SK-N-SH (cell line): ENCODE measurements around the gene MTR. TPM values are rescaled to one million over a fixed set of nuclear protein-coding genes. Genes with fewer than 3 reads are reported as not detected.

Source experiments
- CTCF ChIA-PET: fragments of 300-600, 350-600 bp; formaldehyde crosslinking; extraction: SDS; loops from one replicate; lab custom pipeline; 2021; lab: Yijun Ruan, JAX
- POLR2A ChIA-PET: fragments of 350-600 bp; sonication (Branson Sonifier 250); formaldehyde crosslinking; extraction: SDS; loops from one replicate; lab custom pipeline; 2020; ENCODE audit warnings: antibody characterized with exemption, inconsistent platforms; lab: Yijun Ruan, JAX
- DNase-seq: peaks from one replicate; pipeline ENCODE4 v3.0.0; 2012
- H2AFZ ChIP-seq: fragments of 200-600 bp; sonication (generic); 2 replicates; pipeline ENCODE4 v1.8.1; 2016; ENCODE audit warnings: antibody characterized with exemption, mild to moderate bottlenecking, low read depth
- H3F3A ChIP-seq: fragments of 200-600 bp; sonication (generic); replicated peaks from 2 replicates; pipeline ENCODE3; 2016; ENCODE audit warnings: antibody characterized with exemption, mild to moderate bottlenecking; ENCODE audit not compliant: insufficient read depth
- H3K27ac ChIP-seq, 2 experiments: fragments of 200-500 bp in 1 of 2; fragments of 200-600 bp in 1 of 2; sonication (Bioruptor generic) in 1 of 2; sonication (generic), shearing (Covaris generic) in 1 of 2; 2 replicates each; pipeline versions ENCODE4 v1.5.1 to v1.6.1; 2014 to 2016; ENCODE audit warnings: low read depth in 2 of 2, inconsistent platforms in 1 of 2, low read length in 1 of 2, mild to moderate bottlenecking in 1 of 2, mixed read lengths in 1 of 2
- H3K27me3 ChIP-seq: fragments of 200-600 bp; sonication (generic), shearing (Covaris generic); 2 replicates; pipeline ENCODE4 v1.6.1; 2016; ENCODE audit warnings: mixed run types; ENCODE audit not compliant: insufficient read depth
- H3K36me3 ChIP-seq, 2 experiments: fragments of 200-500 bp in 1 of 2; fragments of 200-600 bp in 1 of 2; sonication (Bioruptor generic) in 1 of 2; sonication (generic) in 1 of 2; replicated peaks in 1 of 2; 2 replicates each; pipeline versions ENCODE3 to v1.5.1; 2014 to 2016; ENCODE audit warnings: low read length in 1 of 2, mild to moderate bottlenecking in 1 of 2; ENCODE audit not compliant: insufficient read depth in 2 of 2, control insufficient read depth in 1 of 2
- H3K4me1 ChIP-seq, 2 experiments: fragments of 200-500 bp in 1 of 2; fragments of 200-600 bp in 1 of 2; sonication (Bioruptor generic) in 1 of 2; sonication (generic), shearing (Covaris generic) in 1 of 2; 2 replicates each; pipeline versions ENCODE4 v1.5.1 to v1.6.1; 2014 to 2016; ENCODE audit warnings: low read depth in 1 of 2, low read length in 1 of 2, mixed run types in 1 of 2; ENCODE audit not compliant: insufficient read depth in 2 of 2, control insufficient read depth in 1 of 2
- H3K4me2 ChIP-seq: fragments of 200-600 bp; sonication (generic), shearing (Covaris generic); 2 replicates; pipeline ENCODE4 v1.6.1; 2017; ENCODE audit warnings: mixed run types
- H3K4me3 ChIP-seq, 2 experiments: fragments of 200-500 bp in 1 of 2; fragments of 200-600 bp in 1 of 2; sonication (Bioruptor generic) in 1 of 2; sonication (generic), shearing (Covaris generic) in 1 of 2; 2 replicates each; pipeline versions ENCODE4 v1.5.1 to v1.8.1; 2014 to 2016; ENCODE audit warnings: low read depth in 2 of 2, inconsistent platforms in 1 of 2, low read length in 1 of 2, mild to moderate bottlenecking in 1 of 2, mixed read lengths in 1 of 2, moderate library complexity in 1 of 2
- H3K79me2 ChIP-seq: fragments of 200-600 bp; sonication (generic); 2 replicates; pipeline ENCODE4 v1.8.1; 2017; ENCODE audit warnings: mild to moderate bottlenecking; ENCODE audit not compliant: insufficient read depth
- H3K9ac ChIP-seq: fragments of 200-600 bp; sonication (generic); 2 replicates; pipeline ENCODE4 v1.6.1; 2017; ENCODE audit warnings: mixed run types
- H3K9me2 ChIP-seq: fragments of 200-600 bp; sonication (generic); 2 replicates; pipeline ENCODE4 v1.6.1; 2017; ENCODE audit warnings: mixed run types
- H3K9me3 ChIP-seq: fragments of 200-600 bp; sonication (generic); 2 replicates; pipeline ENCODE4 v1.6.1; 2017; ENCODE audit warnings: mixed run types, mild to moderate bottlenecking, moderate library complexity
- H4K20me1 ChIP-seq: fragments of 200-600 bp; sonication (generic); 2 replicates; pipeline ENCODE4 v1.6.1; 2017; ENCODE audit warnings: mild to moderate bottlenecking, mixed run types; ENCODE audit not compliant: insufficient read depth
- CHD2 ChIP-seq: fragments of 150-350 bp; IDR thresholded peaks from 2 replicates; pipeline ENCODE4 v1.6.1; 2018; ENCODE audit warnings: low read length; ENCODE audit not compliant: partially characterized antibody
- ELF1 ChIP-seq: IDR thresholded peaks from 2 replicates; pipeline ENCODE4 v1.4.0; 2012
- EP300 ChIP-seq, 2 experiments: IDR thresholded peaks; 2 replicates each; pipeline versions ENCODE4 v1.4.0 to v1.6.1; 2012; ENCODE audit warnings: borderline replicate concordance in 1 of 2, low read depth in 1 of 2, low read length in 1 of 2
- FOXJ3 ChIP-seq: sonication (generic); formaldehyde crosslinking; IDR thresholded peaks from 2 replicates; pipeline ENCODE4 v1.5.1; 2020; ENCODE audit warnings: mild to moderate bottlenecking, missing genetic modification reagents
- FOXM1 ChIP-seq: IDR thresholded peaks from 2 replicates; pipeline ENCODE4 v1.4.0; 2012; ENCODE audit warnings: low read depth, mild to moderate bottlenecking
- GABPA ChIP-seq: IDR thresholded peaks from 2 replicates; pipeline ENCODE4 v1.4.0; 2012; ENCODE audit warnings: low read depth, mild to moderate bottlenecking
- JUND ChIP-seq: IDR thresholded peaks from 2 replicates; pipeline ENCODE4 v1.4.0; 2012
- RAD21 ChIP-seq: IDR thresholded peaks from 2 replicates; pipeline ENCODE4 v1.6.1; 2012; ENCODE audit warnings: mild to moderate bottlenecking, low read length
- REST ChIP-seq: IDR thresholded peaks from 2 replicates; pipeline ENCODE4 v1.6.1; 2012; ENCODE audit warnings: mild to moderate bottlenecking, low read depth, low read length, moderate library complexity
- SMC3 ChIP-seq: IDR thresholded peaks from 2 replicates; pipeline ENCODE4 v1.6.1; 2012; ENCODE audit warnings: low read depth, low read length, improper control_type of control experiment
- USF2 ChIP-seq: fragments of 150-350 bp; IDR thresholded peaks from 2 replicates; pipeline ENCODE4 v1.6.1; 2017; ENCODE audit warnings: antibody characterized with exemption, low read length, low read depth, borderline replicate concordance
- YY1 ChIP-seq: IDR thresholded peaks from 2 replicates; pipeline ENCODE4 v1.4.0; 2012; ENCODE audit warnings: low read depth, mild to moderate bottlenecking
- WGBS: methylation state at CpG from one replicate; pipeline ENCODE4 v1.1.6; 2017; ENCODE audit warnings: low lambda C conversion rate; 5-methylcytosine and 5-hydroxymethylcytosine counted together
- polyA plus RNA-seq, 3 experiments: library from polyadenylated mRNA; depleted of rRNA; stranded (reverse); fragments of >200 nt; gene quantifications; 2 replicates each; pipeline ENCODE4 v1.2.3, GENCODE V29; 2012
- TF ChIP-seq, protein P1 (sequence below): fragments of 150-350 bp; IDR thresholded peaks from 2 replicates; pipeline ENCODE4 v1.6.1; 2016; ENCODE audit warnings: mild to moderate bottlenecking, low read depth, low read length
- TF ChIP-seq, protein P2 (sequence below): IDR thresholded peaks from 2 replicates; pipeline ENCODE4; 2012

Gene MTR
- polyA plus RNA-seq, 1 of the 3 experiments (the other 2 are of a cell fraction), result 5.4 TPM

DNA sequence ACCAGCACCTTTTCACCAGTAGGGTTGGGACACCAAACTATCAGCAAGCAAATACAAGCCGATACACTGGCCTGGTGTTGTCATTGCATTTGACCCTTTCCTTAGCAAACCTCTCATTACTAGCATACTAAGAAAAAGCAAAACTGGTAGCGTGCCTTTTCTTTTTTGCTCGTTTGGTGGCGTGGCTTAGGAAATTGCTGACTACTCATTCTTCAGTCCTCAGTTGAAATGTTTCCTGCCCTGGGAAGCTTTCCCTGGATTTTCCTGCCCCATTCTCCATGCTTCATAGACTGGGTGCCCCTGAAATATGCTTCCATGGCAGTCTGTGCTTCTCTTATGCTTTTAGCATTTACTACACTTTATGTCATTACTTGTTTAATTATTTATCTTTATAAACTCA is 42.0 kb downstream of the MTR start:
- 95% methylated on average over 4 of the region's 4 CpGs for WGBS
- H3K9ac ChIP-seq, result no peak overlapping the region
- CTCF ChIA-PET, result no interaction called here
- TF ChIP-seq, protein P1, sequence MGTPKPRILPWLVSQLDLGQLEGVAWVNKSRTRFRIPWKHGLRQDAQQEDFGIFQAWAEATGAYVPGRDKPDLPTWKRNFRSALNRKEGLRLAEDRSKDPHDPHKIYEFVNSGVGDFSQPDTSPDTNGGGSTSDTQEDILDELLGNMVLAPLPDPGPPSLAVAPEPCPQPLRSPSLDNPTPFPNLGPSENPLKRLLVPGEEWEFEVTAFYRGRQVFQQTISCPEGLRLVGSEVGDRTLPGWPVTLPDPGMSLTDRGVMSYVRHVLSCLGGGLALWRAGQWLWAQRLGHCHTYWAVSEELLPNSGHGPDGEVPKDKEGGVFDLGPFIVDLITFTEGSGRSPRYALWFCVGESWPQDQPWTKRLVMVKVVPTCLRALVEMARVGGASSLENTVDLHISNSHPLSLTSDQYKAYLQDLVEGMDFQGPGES, result no peak
- TF ChIP-seq ELF1 (no peak), FOXJ3 (CRISPR knock-in tag) (no peak), FOXM1 (no peak), YY1 (no peak), SMC3 (no peak), REST (no peak), EP300 (IDR thresholded peaks at IDR 0.05; ENCODE audit: borderline replicate concordance in 1 of 2, low read depth in 1 of 2, low read length in 1 of 2) (no peak), USF2 (no peak), GABPA (no peak), RAD21 (no peak), JUND (no peak), CHD2 (no peak)
- TF ChIP-seq, protein P2, sequence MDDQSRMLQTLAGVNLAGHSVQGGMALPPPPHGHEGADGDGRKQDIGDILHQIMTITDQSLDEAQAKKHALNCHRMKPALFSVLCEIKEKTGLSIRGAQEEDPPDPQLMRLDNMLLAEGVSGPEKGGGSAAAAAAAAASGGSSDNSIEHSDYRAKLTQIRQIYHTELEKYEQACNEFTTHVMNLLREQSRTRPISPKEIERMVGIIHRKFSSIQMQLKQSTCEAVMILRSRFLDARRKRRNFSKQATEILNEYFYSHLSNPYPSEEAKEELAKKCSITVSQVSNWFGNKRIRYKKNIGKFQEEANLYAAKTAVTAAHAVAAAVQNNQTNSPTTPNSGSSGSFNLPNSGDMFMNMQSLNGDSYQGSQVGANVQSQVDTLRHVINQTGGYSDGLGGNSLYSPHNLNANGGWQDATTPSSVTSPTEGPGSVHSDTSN, result no peak
- TF ChIP-seq, all 33 proteins: peak for 0
- no peaks in the 10 kb centered on the region for H3K9me3 ChIP-seq
- no peaks in the 10 kb centered on the region for H3K27me3 ChIP-seq
- H3F3A ChIP-seq, result no peaks in the 10 kb centered on the region
- peaks cover 48 to 88% of the 10 kb centered on the region in 2 experiments for H3K36me3 ChIP-seq
- no peak for DNase-seq
- no peak overlapping the region for H3K4me2 ChIP-seq
- H3K4me1 ChIP-seq, result no peaks in the 10 kb centered on the region
- POLR2A ChIA-PET, result no interaction called here
- no peak overlapping the region for H2AFZ ChIP-seq
- H3K9me2 ChIP-seq, result no peaks in the 10 kb centered on the region
- no peak overlapping the region for H3K4me3 ChIP-seq
- H3K27ac ChIP-seq, result no peak overlapping the region
- no peaks in the 10 kb centered on the region for H4K20me1 ChIP-seq
- no peaks in the 10 kb centered on the region for H3K79me2 ChIP-seq
